ENCODE data around the gene RUSC2.

The RUSC2 gene

DNA sequence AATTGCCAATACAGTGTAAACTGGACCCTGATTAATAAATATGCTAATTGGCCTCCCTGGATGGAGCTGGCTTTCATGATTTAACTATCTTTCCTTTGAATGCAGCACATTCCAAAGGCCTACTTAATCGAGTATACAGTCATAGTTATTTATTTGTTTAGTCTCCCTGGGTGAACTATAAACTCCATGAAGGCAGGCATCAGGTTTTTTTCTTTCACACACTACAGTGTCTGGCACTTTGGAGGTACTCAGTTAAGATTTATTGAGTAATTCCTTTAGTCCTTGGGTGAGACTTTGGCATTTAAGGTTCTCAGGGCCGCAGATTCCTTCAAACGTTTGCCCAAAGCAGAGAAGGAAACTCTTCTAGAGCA, 20.5 kb downstream of the RUSC2 start:
- no peak for DNase-seq (ENCODE audit: extremely low read depth, low read depth)
- TF ChIP-seq, protein P1, sequence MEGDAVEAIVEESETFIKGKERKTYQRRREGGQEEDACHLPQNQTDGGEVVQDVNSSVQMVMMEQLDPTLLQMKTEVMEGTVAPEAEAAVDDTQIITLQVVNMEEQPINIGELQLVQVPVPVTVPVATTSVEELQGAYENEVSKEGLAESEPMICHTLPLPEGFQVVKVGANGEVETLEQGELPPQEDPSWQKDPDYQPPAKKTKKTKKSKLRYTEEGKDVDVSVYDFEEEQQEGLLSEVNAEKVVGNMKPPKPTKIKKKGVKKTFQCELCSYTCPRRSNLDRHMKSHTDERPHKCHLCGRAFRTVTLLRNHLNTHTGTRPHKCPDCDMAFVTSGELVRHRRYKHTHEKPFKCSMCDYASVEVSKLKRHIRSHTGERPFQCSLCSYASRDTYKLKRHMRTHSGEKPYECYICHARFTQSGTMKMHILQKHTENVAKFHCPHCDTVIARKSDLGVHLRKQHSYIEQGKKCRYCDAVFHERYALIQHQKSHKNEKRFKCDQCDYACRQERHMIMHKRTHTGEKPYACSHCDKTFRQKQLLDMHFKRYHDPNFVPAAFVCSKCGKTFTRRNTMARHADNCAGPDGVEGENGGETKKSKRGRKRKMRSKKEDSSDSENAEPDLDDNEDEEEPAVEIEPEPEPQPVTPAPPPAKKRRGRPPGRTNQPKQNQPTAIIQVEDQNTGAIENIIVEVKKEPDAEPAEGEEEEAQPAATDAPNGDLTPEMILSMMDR (IDR thresholded peaks at IDR 0.05; ENCODE audit: low read depth, low read length): no peak

DNA sequence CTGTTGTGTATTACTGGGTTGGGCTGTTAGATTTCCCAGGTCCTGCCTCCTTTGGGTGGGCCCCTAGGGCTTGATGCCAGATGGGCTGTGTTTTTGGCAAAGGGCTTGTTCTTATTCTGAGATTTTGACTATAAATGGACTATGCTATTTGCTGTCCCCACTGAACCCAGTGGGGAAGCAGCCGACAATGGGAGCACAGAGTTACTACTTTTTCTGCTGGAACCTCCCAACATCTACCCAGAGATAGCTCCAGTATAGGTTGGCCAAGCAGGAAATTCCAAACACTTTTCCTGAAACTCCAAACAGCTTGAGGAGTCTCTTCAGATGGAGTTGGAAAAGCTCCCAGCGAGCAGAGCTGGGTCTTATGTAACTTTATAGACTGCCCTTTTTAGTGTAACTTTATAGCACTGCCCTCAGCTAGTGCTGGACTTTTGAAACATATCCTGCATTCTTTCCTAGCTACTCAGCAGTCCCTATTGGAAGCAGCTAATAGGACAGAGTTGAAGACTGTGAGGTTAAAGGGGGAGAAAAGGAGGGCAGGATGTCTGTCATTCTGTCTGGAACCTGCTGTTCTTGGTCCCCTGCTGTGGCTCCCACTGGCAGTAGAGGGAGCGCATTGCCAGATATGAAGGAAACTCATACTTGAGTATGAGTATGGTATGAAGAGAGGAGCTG, 21.0 kb downstream of the RUSC2 start:
- DNase-seq (ENCODE audit: extremely low read depth, low read depth): peak; percentile 95
- TF ChIP-seq, protein P1 (IDR thresholded peaks at IDR 0.05; ENCODE audit: low read depth, low read length): peak; percentile 29

DNA sequence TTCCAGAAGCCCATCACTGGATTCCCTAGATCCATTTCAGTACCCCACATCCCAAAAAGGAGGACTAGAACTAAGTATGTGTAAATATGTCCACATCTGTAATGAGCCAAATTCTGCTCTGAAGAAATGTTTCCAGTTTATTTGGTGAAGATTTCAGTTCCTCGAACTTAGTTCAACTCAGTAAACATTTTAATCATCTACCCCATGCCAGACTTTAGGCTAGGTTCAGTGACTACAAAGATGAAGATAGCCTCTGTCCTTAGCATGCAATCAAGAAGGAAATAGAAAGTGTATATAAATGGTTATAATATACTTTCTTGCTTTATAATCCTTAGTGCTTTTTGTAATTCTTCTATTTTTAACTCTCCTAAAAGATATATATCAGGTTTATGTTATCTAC, 21.5 kb downstream of the RUSC2 start:
- DNase-seq (ENCODE audit: extremely low read depth, low read depth): no peak
- TF ChIP-seq, protein P1 (IDR thresholded peaks at IDR 0.05; ENCODE audit: low read depth, low read length): no peak

DNA sequence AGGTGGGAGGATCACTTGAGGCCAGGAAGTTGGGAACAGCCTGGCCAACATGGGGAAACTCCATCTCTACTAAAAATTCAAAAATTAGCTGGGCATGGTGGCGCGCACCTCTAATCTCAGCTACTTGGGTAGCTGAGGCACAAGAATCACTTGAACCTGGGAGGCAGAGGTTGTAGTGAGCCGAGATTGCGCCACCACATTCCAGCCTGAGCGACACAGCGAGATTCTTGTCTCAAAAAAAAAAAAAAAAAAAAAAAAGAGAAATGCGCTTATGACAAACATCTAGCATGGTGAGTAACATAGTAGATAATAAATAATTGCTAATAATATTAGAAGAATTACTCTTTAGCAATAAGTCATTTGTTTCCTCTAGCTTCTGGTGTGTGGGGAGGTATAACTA, 25.9 kb downstream of the RUSC2 start:
- TF ChIP-seq, protein P1 (IDR thresholded peaks at IDR 0.05; ENCODE audit: low read depth, low read length): no peak
- DNase-seq (ENCODE audit: extremely low read depth, low read depth): no peak

DNA sequence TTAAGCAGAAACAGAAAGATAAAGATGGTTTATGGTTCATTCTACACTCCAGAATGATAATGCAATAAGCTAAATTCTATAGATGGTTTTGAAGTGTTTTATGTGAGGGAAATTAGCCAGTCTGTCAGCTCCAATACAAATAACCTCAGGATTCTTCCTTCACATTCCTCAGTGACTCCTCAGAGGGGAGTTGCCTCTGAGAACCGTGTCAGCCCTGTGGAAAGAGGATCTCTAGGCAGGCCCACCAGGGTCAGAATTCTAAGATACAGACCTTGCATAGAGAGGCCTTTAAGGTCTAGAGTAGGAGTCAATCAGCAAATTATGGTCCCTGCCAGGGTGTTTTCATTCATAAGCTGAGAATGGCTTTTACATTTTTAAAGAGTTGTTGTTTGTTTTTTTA, 26.6 kb downstream of the RUSC2 start:
- no peak for DNase-seq (ENCODE audit: extremely low read depth, low read depth)
- TF ChIP-seq, protein P1 (IDR thresholded peaks at IDR 0.05; ENCODE audit: low read depth, low read length): no peak

DNA sequence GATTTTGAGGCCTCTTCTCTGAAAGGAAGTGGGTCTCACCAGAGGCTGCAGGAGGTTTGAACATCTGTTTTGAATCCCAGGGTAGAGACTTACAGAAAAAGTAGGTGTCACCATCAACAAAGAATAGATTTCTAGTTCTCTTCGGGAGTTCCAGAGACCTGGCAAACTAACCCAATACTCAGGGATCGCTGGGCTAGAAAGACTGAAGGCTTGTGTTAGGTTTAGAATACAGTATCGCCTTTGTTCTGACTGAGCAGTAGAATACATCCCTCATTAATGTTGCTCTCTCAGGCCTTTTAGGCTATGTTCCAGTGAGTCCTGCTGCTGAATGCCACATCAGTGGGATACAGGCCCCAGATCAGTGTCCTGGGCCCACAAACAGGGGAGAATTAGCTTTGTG, 27.2 kb downstream of the RUSC2 start:
- TF ChIP-seq, protein P1 (IDR thresholded peaks at IDR 0.05; ENCODE audit: low read depth, low read length): no peak
- DNase-seq (ENCODE audit: extremely low read depth, low read depth): no peak

DNA sequence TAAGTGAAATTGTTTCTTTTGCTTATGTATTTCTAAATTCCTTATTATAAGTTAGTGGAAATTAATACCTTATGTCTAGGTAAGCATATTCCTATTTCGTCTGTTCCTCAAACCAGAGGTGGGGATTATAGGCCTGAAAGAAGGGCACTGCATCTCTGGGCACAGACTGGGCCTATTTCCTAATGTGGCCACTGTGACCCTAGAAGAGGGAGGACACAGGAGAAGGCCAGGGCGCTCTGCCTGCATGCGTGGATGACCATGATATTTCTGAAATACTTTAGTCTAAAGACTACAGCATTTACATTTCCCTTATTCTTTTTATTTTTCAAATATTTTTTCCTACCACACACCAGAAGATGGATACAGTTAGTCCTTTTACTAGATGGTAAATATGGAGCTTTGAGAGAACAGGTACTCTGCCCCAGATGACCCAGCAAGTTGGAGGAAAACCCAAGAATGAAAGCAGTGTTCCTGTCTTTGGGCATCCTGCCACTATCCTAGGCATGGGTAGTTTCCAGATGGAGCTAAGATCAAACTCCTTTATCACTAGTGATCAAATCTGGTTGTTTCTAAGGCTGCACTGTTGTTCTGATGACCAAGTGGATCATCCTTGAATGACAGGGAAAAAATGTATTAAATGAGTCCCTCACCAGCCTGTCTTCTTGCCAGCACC, 27.8 kb downstream of the RUSC2 start:
- TF ChIP-seq, protein P1 (IDR thresholded peaks at IDR 0.05; ENCODE audit: low read depth, low read length): no peak
- no peak for DNase-seq (ENCODE audit: extremely low read depth, low read depth)
